KMS-11 (cell line): Measurements from ENCODE around the gene CECR2.

ENCODE experiments used
- H2AFZ ChIP-seq: fragments of 200-600 bp; sonication (generic); 2 replicates; pipeline ENCODE4 v1.6.1; 2016; ENCODE audit warnings: antibody characterized with exemption, mixed run types, low read depth
- H3K27ac ChIP-seq: fragments of 200-600 bp; sonication (generic); 2 replicates; pipeline ENCODE4 v1.6.1; 2016; ENCODE audit warnings: mild to moderate bottlenecking, mixed run types
- H3K27me3 ChIP-seq: fragments of 200-600 bp; sonication (generic); 2 replicates; pipeline ENCODE4 v1.6.1; 2017; ENCODE audit warnings: mild to moderate bottlenecking, low read depth, mixed run types, moderate library complexity; ENCODE audit not compliant: insufficient read depth
- H3K36me3 ChIP-seq: fragments of 200-600 bp; sonication (generic); 2 replicates; pipeline ENCODE4 v1.6.1; 2017; ENCODE audit warnings: mild to moderate bottlenecking, mixed run types; ENCODE audit not compliant: insufficient read depth
- H3K4me1 ChIP-seq: fragments of 200-600 bp; sonication (generic); 2 replicates; pipeline ENCODE4 v1.6.1; 2016; ENCODE audit warnings: mild to moderate bottlenecking, low read depth, mixed run types; ENCODE audit not compliant: poor library complexity, severe bottlenecking
- H3K4me2 ChIP-seq: fragments of 200-600 bp; sonication (generic); 2 replicates; pipeline ENCODE4 v1.7.0; 2016; ENCODE audit warnings: mild to moderate bottlenecking, mixed run types
- H3K4me3 ChIP-seq: fragments of 200-600 bp; sonication (generic); IDR thresholded peaks from 2 replicates; pipeline ENCODE4 v1.6.1; 2017; ENCODE audit warnings: low read depth, low read length, mixed read lengths; ENCODE audit not compliant: insufficient read depth
- H3K79me2 ChIP-seq: fragments of 200-600 bp; sonication (generic); 2 replicates; pipeline ENCODE4 v1.6.1; 2016; ENCODE audit warnings: low read depth, mixed run types; ENCODE audit not compliant: insufficient read depth
- H3K9ac ChIP-seq: fragments of 200-600 bp; sonication (generic); 2 replicates; pipeline ENCODE4 v1.6.1; 2016; ENCODE audit warnings: mild to moderate bottlenecking, mixed run types
- H4K20me1 ChIP-seq: fragments of 200-600 bp; sonication (generic); 2 replicates; pipeline ENCODE4 v1.6.1; 2016; ENCODE audit warnings: mild to moderate bottlenecking, mixed run types; ENCODE audit not compliant: insufficient read depth
- CTCF ChIP-seq: fragments of 200-600 bp; sonication (generic); conservative IDR thresholded peaks from 2 replicates; pipeline ENCODE4 v1.6.1; 2017; ENCODE audit warnings: low read depth, mild to moderate bottlenecking, antibody characterized with exemption, low read length, moderate library complexity, mixed read lengths

CECR2 gene

GRCh38 chr22:17347724-17348123, 21.5 kb upstream of the CECR2 start:
- H3K79me2 ChIP-seq: no peaks in the 10 kb centered on the region

GRCh38 chr22:17348464-17349103, 20.7 kb upstream of the CECR2 start:
- H3K4me2 ChIP-seq: no peak overlapping the region
- no peak overlapping the region for H2AFZ ChIP-seq
- H3K4me3 ChIP-seq: no peak overlapping the region

More at GRCh38 chr22:17347724-17348123, 21.5 kb upstream of the CECR2 start:
- H3K27ac ChIP-seq: no peak overlapping the region
- H3K36me3 ChIP-seq: no peaks in the 10 kb centered on the region
- no peak for TF ChIP-seq CTCF
- no peaks in the 10 kb centered on the region for H3K27me3 ChIP-seq
- no peaks in the 10 kb centered on the region for H4K20me1 ChIP-seq
- H2AFZ ChIP-seq: no peak overlapping the region
- no peak overlapping the region for H3K9ac ChIP-seq
- H3K4me3 ChIP-seq: no peak overlapping the region
- no peaks in the 10 kb centered on the region for H3K4me1 ChIP-seq
- no peak overlapping the region for H3K4me2 ChIP-seq

GRCh38 chr22:17349172-17349571, 20.1 kb upstream of the CECR2 start:
- no peak for TF ChIP-seq CTCF
- Histone ChIP-seq H3K4me3 (no peak overlapping the region), H2AFZ (no peak overlapping the region), H3K27ac (no peak overlapping the region), H3K4me2 (no peak overlapping the region), H3K79me2 (no peaks in the 10 kb centered on the region), H3K9ac (no peak overlapping the region), H3K4me1 (no peaks in the 10 kb centered on the region), H4K20me1 (no peaks in the 10 kb centered on the region), H3K36me3 (no peaks in the 10 kb centered on the region), H3K27me3 (no peaks in the 10 kb centered on the region)

More at GRCh38 chr22:17348464-17349103, 20.7 kb upstream of the CECR2 start:
- H3K79me2 ChIP-seq: no peaks in the 10 kb centered on the region
- no peaks in the 10 kb centered on the region for H3K27me3 ChIP-seq
- H3K36me3 ChIP-seq: no peaks in the 10 kb centered on the region
- no peak overlapping the region for H3K27ac ChIP-seq
- H3K9ac ChIP-seq: no peak overlapping the region
- TF ChIP-seq CTCF: no peak
- H4K20me1 ChIP-seq: no peaks in the 10 kb centered on the region
- no peaks in the 10 kb centered on the region for H3K4me1 ChIP-seq

GRCh38 chr22:17350292-17350691, 19.0 kb upstream of the CECR2 start:
- Histone ChIP-seq H3K36me3 (no peaks in the 10 kb centered on the region), H3K4me3 (no peak overlapping the region), H3K4me2 (no peak overlapping the region), H3K4me1 (no peaks in the 10 kb centered on the region), H3K27ac (no peak overlapping the region), H3K79me2 (no peaks in the 10 kb centered on the region), H3K9ac (no peak overlapping the region), H2AFZ (no peak overlapping the region), H3K27me3 (no peaks in the 10 kb centered on the region), H4K20me1 (no peaks in the 10 kb centered on the region)
- no peak for TF ChIP-seq CTCF
